ENCODE data around the gene SERINC3.

- TF ChIP-seq, protein P1, sequence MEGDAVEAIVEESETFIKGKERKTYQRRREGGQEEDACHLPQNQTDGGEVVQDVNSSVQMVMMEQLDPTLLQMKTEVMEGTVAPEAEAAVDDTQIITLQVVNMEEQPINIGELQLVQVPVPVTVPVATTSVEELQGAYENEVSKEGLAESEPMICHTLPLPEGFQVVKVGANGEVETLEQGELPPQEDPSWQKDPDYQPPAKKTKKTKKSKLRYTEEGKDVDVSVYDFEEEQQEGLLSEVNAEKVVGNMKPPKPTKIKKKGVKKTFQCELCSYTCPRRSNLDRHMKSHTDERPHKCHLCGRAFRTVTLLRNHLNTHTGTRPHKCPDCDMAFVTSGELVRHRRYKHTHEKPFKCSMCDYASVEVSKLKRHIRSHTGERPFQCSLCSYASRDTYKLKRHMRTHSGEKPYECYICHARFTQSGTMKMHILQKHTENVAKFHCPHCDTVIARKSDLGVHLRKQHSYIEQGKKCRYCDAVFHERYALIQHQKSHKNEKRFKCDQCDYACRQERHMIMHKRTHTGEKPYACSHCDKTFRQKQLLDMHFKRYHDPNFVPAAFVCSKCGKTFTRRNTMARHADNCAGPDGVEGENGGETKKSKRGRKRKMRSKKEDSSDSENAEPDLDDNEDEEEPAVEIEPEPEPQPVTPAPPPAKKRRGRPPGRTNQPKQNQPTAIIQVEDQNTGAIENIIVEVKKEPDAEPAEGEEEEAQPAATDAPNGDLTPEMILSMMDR (IDR thresholded peaks at IDR 0.05; ENCODE audit: low read length) = no peak
- TF ChIP-seq EZH2phosphoT487 (IDR thresholded peaks at IDR 0.05; ENCODE audit: low read length) = no peak
These were observed 30.7 kb upstream of the SERINC3 start for GRCh38 chr20:44552568-44552949.

Data from MM.1S (cell line).